GM19328 (cell line): ENCODE results near the gene LRRC15.

Source experiments
- ATAC-seq: cut with Tn5 transposase; IDR thresholded peaks from one replicate; pipeline ENCODE4 v1.9.1; 2021; ENCODE audit warnings: mild to moderate bottlenecking, moderate library complexity; ENCODE audit not compliant: unreplicated experiment

LRRC15 gene

GRCh38 chr3:194336601-194337355, 32.8 kb downstream of the LRRC15 start:
- ATAC-seq = no peak

GRCh38 chr3:194333981-194334320, 35.6 kb downstream of the LRRC15 start:
- no peak for ATAC-seq

- ATAC-seq = peak; percentile 90
Measured at GRCh38 chr3:194333212-194333980, 36.1 kb downstream of the LRRC15 start.

- ATAC-seq = no peak
Measured at GRCh38 chr3:194332858-194333211, 36.7 kb downstream of the LRRC15 start.

GRCh38 chr3:194330579-194330978, 39.0 kb downstream of the LRRC15 start:
- ATAC-seq = no peak

GRCh38 chr3:194330160-194330559, 39.4 kb downstream of the LRRC15 start:
- ATAC-seq = no peak

- ATAC-seq = no peak
Measured at GRCh38 chr3:194329583-194329965, 40.0 kb downstream of the LRRC15 start.

- no peak for ATAC-seq
Measured at GRCh38 chr3:194328942-194329582, 40.5 kb downstream of the LRRC15 start.

- ATAC-seq = no peak
Measured at GRCh38 chr3:194328053-194328657, 41.4 kb downstream of the LRRC15 start.

- ATAC-seq = no peak
Measured at GRCh38 chr3:194327218-194328052, 42.1 kb downstream of the LRRC15 start.

- no peak for ATAC-seq
Measured at GRCh38 chr3:194326968-194327217, 42.6 kb downstream of the LRRC15 start.

GRCh38 chr3:194326192-194326967, 43.2 kb downstream of the LRRC15 start:
- no peak for ATAC-seq

- no peak for ATAC-seq
Measured at GRCh38 chr3:194325424-194326153, 44.0 kb downstream of the LRRC15 start.

GRCh38 chr3:194324823-194325327, 44.7 kb downstream of the LRRC15 start:
- no peak for ATAC-seq

- no peak for ATAC-seq
Measured at GRCh38 chr3:194323785-194324735, 45.5 kb downstream of the LRRC15 start.

GRCh38 chr3:194322678-194323211, 46.8 kb downstream of the LRRC15 start:
- no peak for ATAC-seq

- no peak for ATAC-seq
Measured at GRCh38 chr3:194321693-194322640, 47.6 kb downstream of the LRRC15 start.
